Hematopoietic multipotent progenitor cell (in vitro differentiated cells): ENCODE results near the gene PRSS56. TPM values are rescaled to one million over a fixed set of nuclear protein-coding genes. Genes with fewer than 3 reads are reported as not detected.

Experiments
- DNase-seq, 3 donors: peaks; one replicate each; pipeline ENCODE4 v3.0.0-alpha.2; 2011 to 2015; ENCODE audit warnings: low read depth in 2 of 3, low spot score in 2 of 3
- total RNA-seq: library from RNA; depleted of rRNA; stranded (reverse); fragments of >200 nt; gene quantifications from one replicate; pipeline ENCODE4 v1.2.3, GENCODE V29; 2012

Gene PRSS56
- total RNA-seq, 1 donor, result not detected

DNA sequence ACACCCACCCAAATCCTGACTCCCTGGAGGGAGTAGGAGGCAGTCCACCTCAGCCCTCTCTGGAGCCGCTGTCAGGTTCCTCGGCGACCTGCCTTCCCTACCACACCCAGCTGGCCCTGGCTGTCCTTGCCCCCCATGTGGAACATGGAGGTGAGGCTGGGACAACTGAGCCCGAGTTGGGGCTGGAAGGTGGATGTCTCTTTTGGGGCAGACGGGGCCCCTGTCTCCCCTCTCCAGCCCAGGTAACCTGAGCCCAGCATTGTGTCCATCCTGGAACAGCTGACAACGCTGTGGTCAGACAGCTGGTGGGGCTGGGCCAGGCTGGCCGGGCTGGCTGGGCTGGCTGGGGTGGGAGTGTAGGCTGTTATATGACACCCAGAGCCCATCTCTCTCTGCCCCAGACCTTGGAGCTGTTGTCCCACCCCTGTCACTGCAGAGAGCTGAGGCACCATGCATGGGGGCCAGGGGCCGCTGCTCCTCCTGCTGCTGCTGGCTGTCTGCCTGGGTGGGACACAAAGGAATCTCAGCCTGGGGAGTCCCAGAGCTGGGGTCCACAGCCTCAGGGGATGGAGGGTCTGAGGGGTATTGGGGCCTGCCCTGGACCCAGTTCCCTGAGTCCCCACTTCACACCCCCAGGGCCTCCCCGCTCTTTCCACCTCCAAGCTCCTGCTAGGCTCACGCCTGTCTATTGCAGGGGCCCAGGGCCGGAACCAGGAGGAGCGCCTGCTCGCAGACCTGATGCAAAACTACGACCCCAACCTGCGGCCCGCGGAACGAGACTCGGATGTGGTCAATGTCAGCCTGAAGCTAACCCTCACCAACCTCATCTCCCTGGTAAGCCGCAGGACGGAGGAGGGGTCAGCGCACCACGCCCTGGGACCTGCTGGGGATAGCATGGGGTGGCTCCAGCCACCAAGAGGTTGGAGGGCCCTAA, 19.4 kb downstream of the PRSS56 start, which contains the start of gene CHRNG:
Gene CHRNG (plus strand): TSS at position 395 of the 934 bp plus-strand sequence. CDS start 56 bp downstream, at position 451.
- no peak for DNase-seq

DNA sequence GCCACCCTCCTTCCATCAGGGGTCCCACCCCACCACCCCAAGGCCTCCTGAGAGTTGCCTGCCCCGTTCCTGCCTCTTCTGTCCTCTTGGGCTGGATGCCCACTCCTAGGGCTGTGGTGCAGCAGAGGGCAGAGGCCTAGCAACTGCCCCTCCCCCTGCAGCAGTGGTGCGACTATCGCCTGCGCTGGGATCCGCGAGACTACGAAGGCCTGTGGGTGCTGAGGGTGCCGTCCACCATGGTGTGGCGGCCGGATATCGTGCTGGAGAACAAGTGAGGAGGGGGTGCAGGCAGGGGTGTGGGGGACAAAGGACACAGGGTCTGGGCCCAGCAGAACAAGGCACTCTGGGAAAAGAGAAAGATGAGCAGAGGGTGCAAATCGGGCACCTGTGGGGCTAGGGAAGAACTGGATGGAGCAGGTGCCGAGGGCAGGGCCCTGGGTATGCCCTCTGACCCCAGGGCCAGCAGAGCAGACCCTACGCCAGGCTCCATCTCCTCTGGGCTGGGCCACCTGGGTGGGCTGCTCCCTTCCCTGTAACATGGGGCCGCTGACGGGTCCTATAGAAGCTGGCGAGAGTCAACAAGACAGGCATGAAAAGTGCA, 20.4 kb downstream of the PRSS56 start:
- DNase-seq, result no peak

DNA sequence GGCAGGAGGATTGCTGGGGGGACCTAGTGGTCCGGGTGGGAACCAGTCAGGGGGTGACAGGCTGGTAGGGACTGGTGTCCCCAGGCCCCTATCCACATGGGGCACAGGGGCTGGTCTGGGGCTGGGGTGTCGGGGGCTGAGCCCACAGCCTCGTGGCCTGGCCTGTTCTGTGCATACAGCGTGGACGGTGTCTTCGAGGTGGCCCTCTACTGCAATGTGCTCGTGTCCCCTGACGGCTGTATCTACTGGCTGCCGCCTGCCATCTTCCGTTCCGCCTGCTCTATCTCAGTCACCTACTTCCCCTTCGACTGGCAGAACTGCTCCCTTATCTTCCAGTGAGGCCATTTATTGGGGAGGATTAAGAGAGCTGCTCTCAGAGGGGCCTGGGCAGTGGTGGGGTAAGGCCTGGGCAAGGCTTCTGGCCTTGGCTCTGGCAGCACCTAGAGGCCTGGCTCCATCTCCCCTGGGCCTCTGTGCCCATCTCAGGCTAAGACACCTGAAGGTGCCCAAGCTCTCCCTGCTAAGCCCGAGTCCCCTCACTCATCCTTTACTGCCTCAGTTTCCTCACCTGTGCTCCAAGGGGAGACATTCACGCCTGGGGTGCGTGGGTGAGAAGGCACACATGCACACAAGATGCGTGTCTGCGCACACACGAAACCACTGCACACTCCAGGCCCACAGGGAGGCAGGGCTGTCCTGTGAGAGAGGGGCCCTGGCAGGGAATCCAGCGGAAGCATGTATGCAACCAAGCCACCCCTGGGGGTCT, 21.2 kb downstream of the PRSS56 start:
- DNase-seq, result peak in 2 of 3 donors; percentile 23 to 50

DNA sequence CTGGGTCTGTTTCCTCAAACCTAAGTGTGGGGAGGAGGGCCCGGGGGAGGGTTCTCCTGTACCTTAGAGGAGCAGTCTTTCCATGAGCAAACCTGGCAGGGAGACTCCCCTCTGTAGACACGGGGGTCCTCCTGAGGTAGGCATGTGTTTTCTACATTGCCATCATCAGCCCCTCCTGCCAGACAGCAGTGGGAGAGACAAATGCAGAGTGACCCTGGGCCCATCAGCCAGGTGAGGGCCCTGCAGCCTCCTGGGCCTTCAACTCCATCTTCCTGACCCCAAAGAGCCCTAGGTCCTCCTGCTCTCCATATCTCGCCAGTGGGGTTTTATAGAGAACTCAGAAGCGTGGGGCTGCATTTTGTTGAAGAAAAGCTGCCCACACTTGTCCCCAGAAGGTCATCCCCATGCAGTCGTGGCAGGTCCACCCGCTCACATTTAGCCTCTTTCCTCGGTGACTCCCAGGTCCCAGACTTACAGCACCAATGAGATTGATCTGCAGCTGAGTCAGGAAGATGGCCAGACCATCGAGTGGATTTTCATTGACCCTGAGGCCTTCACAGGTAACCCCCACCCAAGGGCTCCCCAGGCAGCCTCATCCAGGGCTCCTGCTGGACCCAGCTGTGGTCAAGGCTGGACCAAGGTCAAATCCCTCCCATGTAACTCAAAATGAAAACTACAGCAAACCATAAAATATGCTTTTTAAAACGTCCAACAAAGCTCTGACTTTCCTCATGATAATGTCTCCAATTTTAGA, 21.9 kb downstream of the PRSS56 start:
- DNase-seq, result no peak

DNA sequence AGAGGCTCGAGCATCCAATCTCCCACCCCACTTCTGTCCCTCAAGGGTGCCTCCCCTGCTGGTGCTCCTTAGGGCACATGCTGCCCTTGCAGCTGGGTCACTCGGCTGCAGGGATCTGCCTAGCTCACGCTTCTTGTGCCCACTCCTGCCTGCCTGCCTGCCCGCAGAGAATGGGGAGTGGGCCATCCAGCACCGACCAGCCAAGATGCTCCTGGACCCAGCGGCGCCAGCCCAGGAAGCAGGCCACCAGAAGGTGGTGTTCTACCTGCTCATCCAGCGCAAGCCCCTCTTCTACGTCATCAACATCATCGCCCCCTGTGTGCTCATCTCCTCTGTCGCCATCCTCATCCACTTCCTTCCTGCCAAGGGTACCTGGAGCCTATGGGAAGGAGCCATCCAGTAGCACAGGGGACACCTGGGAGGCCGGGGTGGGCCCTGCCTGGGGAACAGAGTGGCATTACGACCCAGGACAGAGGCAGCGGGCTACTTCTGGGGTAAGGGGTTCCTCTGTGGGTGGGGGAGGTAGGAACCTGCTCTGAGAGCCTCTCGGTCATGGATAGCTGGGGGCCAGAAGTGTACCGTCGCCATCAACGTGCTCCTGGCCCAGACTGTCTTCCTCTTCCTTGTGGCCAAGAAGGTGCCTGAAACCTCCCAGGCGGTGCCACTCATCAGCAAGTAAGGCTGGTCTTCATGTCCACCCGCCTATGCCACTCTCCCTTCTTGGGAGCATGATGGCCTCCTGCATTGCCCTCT, 22.7 kb downstream of the PRSS56 start:
- no peak for DNase-seq

DNA sequence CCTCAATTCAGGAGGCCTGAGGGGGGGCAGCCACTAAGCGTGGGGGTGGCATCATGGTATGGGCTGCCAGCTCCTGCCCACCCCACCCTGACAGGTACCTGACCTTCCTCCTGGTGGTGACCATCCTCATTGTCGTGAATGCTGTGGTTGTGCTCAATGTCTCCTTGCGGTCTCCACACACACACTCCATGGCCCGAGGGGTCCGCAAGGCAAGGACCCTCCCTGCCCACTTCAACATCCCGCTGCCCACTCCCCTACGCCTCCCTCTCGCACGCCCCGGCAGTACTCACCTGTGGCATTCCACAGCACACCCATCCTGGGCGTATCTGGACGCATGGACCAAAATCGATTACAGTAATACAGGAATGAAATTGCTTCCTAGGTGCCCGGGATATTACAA, 23.3 kb downstream of the PRSS56 start:
- no peak for DNase-seq

DNA sequence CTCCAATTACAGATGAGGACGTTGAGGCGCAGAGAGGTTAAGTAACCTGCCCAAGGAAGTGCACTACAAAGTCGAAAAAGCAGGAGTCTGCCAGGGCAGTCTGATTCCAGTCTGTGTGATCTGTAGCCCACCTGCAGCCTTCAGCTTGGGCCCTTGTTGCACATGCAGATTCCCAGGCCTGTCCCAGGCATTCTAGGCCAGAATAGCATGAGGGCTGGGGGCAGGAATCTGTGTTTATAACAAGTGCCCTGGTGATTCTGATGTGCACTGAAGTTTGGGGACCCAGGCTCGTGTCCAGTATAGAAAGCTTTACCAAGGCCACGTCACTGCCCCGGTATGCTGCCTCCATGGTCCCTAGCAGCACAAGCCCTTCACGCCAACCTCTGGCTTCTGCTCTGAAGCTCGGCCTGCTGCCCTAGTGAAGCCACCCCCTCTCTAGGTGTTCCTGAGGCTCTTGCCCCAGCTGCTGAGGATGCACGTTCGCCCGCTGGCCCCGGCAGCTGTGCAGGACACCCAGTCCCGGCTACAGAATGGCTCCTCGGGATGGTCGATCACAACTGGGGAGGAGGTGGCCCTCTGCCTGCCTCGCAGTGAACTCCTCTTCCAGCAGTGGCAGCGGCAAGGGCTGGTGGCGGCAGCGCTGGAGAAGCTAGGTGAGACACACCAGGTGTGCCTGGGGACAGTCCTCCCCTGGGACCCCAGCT, 23.9 kb downstream of the PRSS56 start:
- DNase-seq, result no peak

DNA sequence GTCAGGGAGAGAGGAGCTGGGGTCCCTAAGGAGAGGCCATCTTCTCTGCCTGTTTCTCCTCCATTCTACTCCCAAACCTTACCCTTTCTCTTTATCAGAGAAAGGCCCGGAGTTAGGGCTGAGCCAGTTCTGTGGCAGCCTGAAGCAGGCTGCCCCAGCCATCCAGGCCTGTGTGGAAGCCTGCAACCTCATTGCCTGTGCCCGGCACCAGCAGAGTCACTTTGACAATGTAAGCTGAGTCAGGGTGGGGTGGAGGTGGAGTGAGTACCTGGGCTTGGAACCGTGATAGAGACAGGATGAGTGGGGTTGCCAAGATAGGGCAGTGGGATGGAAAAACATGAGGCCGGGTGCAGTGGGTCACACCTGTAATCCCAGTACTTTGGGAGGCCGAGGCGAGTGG, 24.5 kb downstream of the PRSS56 start:
- DNase-seq, result no peak

DNA sequence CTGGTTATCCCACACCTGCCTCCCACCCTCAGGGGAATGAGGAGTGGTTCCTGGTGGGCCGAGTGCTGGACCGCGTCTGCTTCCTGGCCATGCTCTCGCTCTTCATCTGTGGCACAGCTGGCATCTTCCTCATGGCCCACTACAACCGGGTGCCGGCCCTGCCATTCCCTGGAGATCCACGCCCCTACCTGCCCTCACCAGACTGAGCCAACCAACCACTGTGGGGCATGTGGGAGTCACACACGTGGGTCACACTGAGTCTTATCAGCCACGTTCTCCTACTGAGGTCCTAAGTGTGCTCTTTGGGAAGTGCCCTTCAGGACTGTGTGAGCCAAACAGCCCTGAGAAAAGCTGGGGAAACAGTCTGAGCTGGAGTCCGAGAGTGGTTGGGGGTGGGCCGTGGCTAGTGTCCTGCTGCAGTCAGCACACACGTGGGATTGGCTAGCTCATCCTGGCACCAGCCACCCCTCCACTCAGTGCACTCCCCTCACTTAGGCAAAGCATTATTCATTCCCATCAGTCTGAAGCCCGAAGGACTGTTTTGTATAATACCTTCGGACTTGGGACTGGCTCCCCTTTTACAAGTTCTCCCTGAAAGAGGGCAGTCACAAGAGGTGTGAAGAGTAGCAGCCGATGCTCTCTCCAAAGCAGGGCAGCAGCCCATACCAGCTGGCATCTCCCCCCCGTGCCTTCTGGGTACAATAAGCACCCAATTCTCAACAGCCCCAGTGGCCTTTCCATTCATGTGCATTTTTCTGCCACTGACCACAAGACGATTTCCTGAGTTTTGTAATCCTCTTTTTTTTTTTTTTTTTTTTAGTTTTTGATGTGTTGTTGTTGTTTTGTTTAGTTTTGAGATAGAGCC, 25.6 kb downstream of the PRSS56 start:
- DNase-seq, result no peak

DNA sequence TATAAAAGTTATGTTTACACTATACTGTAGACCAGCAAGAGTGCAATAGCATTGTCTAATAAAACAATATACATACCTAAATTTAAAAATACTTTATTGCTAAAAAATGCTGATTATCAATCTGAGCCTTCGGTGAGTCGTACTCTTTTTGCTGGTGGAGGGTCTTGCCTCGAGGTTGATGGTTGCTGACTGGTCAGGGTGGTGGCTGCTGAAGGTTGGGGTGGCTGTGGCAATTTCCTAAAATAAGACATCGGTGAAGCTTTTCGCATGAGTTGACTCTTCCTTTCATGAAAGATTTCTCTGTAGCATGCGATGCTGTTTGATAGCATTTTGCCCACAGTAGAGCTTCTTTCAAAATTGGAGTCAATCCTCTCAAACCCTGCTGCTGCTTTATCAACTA, 27.8 kb downstream of the PRSS56 start:
- DNase-seq, result no peak

DNA sequence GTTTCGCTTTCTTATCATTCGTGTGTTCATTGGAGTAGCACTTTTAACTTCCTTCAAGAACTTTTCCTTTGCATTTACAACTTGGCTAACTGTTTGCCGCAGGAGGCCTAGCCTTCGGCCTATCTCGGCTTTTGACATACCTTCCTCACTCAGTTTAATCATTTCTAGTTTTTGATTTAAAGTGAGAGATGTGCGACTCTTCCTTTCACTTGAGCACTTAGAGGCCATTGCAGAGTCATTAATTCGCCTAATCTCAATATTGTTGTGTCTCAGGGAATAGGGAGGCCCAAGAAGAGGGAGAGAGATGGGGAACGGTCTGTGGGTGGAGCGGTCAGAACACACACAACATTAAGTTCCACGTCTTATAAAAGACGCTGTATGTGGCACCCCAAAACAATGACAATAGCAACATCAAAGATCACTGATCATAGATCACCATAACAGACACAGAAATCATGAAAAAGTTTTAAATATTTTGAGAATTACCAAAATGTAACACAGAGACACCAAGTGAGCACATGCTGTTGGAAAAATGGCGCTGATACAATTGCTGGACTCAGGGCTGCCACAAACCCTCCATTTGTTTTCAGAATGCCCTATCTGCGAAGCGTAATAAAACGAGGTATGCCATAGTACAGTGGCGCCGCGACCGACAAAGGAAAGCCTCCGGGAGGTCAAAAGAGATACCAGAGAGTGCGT, 29.6 kb downstream of the PRSS56 start:
- no peak for DNase-seq

DNA sequence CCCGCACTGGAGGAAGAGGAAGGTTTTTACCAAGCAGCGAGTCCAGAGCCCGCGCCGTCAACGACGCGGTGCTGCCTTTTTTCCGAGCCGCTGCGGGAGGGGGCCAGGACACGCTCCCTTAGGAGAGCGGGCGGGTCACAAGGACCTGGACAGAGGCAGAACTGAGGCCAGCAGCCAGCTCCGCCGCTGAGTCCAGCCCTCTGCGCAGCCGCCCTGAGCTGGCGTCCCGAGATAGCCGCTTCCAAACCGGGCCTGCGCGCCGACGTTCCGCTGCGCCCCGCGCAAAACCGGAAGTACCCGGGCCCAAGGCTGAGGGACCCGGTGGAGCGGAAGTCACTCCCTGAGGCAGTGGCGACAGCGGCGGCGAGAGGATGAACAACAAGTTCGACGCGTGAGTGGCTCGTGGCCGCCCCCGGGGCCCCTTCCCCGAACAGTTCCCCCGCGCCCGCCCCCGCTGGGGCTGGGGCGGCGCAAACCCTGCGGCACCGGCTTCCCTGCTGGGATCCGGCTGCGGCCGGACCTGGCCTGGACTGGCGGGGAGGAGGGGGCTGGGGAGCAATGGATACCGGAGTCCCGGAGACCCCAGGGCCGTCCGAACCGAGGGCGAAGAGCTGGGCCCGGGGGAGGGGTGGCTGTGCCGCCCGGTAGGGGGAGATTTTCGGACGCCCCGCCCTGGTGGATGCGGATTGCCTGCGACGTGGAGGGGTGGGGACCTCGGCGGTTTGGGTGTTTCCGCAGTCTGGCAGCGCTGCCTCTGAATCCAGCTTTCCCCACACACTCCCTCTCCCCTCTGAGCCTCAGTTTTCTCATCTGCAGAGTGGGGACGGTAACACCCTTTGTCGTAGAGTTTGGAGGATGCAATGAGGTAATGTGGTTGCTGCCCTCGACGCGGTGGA, 30.4 kb downstream of the PRSS56 start, which contains the start of the genes EIF4E2 and TIGD1:
Gene EIF4E2 (plus strand): TSS at position 336 of the 896 bp plus-strand sequence. CDS start 36 bp downstream, at position 372.
Gene TIGD1 (minus strand): TSS at position 204 of the 896 bp plus-strand sequence. CDS start 675 bp downstream, outside the sequence.
- peak; percentile 75 to 97 (median 96) for DNase-seq

DNA sequence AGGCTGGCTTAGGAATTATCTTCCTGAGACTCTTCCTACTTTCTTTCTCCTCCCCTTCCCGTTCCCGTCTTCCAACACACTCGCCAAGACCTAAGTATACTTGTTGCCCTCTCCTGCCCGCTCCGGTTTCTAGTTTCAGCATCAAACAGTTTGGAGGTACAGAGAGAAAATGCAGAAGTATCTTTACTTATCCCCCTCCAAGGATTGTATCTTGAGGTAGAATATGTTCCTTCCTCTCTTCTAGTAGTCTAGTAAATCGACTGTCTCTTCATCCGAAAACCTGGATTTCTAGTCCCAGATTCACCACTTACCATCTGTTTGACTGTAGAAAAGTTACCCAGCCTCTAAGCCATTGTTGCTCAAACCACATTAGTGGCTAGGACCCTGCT, 31.1 kb downstream of the PRSS56 start:
- peak in 1 of 3 donors; percentile 45 for DNase-seq

DNA sequence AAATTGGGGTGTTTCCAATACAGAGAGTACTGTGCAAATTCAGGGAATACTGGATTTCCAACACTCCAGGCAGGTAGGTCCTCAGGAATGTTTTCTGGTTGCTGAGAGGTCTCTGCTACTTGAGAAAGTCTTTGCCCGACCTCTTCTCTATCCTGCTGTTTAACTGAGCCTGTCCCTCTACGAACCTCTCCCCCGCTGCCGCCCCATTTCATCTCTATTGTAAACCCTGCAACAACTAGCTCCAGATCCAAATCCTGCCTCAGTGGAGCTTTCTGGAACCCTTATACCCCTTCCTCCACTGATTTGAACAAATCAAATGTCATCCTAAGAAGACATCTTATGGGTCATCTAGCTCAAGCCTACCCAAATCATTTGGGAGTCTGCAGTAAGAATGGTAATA, 31.6 kb downstream of the PRSS56 start:
- no peak for DNase-seq

DNA sequence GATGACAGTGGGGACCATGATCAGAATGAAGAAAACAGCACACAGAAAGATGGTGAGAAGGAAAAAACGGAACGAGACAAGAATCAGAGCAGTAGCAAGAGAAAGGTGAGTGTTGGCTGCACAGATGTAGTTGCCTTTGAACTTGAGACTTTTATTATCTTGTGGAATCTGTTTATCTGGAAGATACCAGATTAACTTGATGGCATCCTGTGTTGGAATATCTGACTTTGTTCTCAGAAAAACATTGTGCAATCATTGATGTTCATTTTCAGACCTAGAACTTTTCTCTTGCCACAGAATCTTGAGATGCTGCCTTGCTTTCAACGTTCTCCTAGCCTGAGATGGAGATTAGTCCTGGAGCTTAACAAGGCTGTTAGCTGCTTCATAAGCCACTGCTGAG, 36.2 kb downstream of the PRSS56 start:
- no peak for DNase-seq

DNA sequence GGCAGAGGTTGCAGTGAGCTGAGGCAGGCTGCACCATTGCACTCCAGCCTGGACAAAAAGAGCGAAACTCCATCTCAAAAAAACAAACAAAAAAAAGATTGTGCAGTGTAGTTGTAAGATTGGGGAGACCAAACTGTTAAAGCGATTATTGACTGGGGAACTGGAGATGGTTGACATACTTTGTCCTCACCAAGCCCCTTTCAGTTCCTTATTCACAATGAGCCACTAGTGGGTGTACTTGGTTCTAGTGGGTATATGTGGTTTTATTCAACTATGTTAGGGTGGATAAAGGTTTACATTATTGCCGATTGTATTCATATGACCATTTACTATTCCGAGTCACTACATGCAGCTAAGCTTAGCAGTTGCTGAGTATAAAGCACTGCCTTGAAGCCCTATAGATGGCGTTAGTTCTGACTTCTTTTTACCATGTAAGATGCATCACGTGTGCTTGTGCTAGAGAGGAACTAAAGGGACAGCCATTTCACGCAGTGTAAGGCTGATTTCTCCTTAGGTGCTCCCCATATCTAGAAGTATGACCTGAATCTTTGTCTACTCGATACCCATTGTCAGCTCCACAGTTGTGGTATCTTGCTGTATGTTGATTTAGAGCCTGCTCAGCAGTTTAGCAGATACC, 42.4 kb downstream of the PRSS56 start:
- no peak for DNase-seq
